K562 (cell line): Measurements from ENCODE around the gene CLCF1. TPM values are rescaled to one million over a fixed set of nuclear protein-coding genes. Genes with fewer than 3 reads are reported as not detected.

Source experiments
- ETV1 ChIP-seq: fragments of 450-650 bp; conservative IDR thresholded peaks from 2 replicates; pipeline ENCODE4 v1.6.1; 2016; ENCODE audit warnings: missing genetic modification characterization, control low read depth, low read depth, missing compliant biosample characterization
- HSF4 ChIP-seq: fragments of 250-450 bp; sonication (Bioruptor Pico); IDR thresholded peaks from 2 replicates; pipeline ENCODE4 v2.1.2; 2022; ENCODE audit warnings: mild to moderate bottlenecking, moderate library complexity, borderline replicate concordance
- ILF3 ChIP-seq: fragments of 450-650 bp; IDR thresholded peaks from 2 replicates; pipeline ENCODE4 v1.6.1; 2018; ENCODE audit warnings: antibody characterized with exemption, mild to moderate bottlenecking, moderate library complexity, borderline replicate concordance
- KDM4B ChIP-seq, 2 experiments: fragments of 450-650 bp in 1 of 2; sonication (generic) in 1 of 2; IDR thresholded peaks; 2 replicates each; pipeline ENCODE4 v1.6.1; 2016 to 2017; ENCODE audit warnings: borderline replicate concordance in 2 of 2, antibody characterized with exemption in 1 of 2, low read depth in 1 of 2, mild to moderate bottlenecking in 1 of 2
- MAFK ChIP-seq: IDR thresholded peaks from 2 replicates; pipeline ENCODE4 v1.6.1; 2011; ENCODE audit warnings: low read length, improper control_type of control experiment
- PRMT5 ChIP-seq: sonication (generic); formaldehyde crosslinking; IDR thresholded peaks from 2 replicates; pipeline ENCODE4 v1.5.0; 2020; ENCODE audit warnings: missing genetic modification reagents
- PTBP1 ChIP-seq: fragments of 200-400 bp; formaldehyde crosslinking; IDR thresholded peaks from 2 replicates; pipeline ENCODE4 v1.6.1; 2017; ENCODE audit warnings: low read depth, low read length
- RCOR1 ChIP-seq, 2 experiments: IDR thresholded peaks; 2 replicates each; pipeline ENCODE4 v1.6.1; 2012; ENCODE audit warnings: low read depth in 2 of 2, low read length in 2 of 2, borderline replicate concordance in 1 of 2, improper control_type of control experiment in 1 of 2
- SMAD1 ChIP-seq: fragments of 150-350 bp; IDR thresholded peaks from 2 replicates; pipeline ENCODE4 v1.6.1; 2014; ENCODE audit warnings: low read length, low read depth; ENCODE audit not compliant: partially characterized antibody
- SMC3 ChIP-seq: conservative IDR thresholded peaks from 2 replicates; pipeline ENCODE4 v1.6.1; 2011; ENCODE audit warnings: low read depth, low read length, improper control_type of control experiment; ENCODE audit not compliant: insufficient read depth
- TAL1 ChIP-seq: fragments of 450-650 bp; IDR thresholded peaks from 2 replicates; pipeline ENCODE4 v1.6.1; 2016; ENCODE audit warnings: mild to moderate bottlenecking
- XRCC3 ChIP-seq: fragments of 450-650 bp; IDR thresholded peaks from 2 replicates; pipeline ENCODE4 v1.6.1; 2017; ENCODE audit warnings: mild to moderate bottlenecking, moderate library complexity
- ZNF143 ChIP-seq: sonication (generic); formaldehyde crosslinking; IDR thresholded peaks from 2 replicates; pipeline ENCODE4 v1.9.0; 2022; ENCODE audit warnings: mild to moderate bottlenecking, missing genetic modification reagents
- ZNF23 ChIP-seq: fragments of 250-450 bp; sonication (Bioruptor Pico); IDR thresholded peaks from 2 replicates; pipeline ENCODE4 v1.4.0; 2020; ENCODE audit warnings: mild to moderate bottlenecking
- ZNF41 ChIP-seq: fragments of 250-450 bp; sonication (Bioruptor Pico); conservative IDR thresholded peaks from 2 replicates; pipeline ENCODE4 v1.4.0; 2020; ENCODE audit warnings: mild to moderate bottlenecking
- ZNF79 ChIP-seq: fragments of 250-450 bp; sonication (Bioruptor Pico); IDR thresholded peaks from 2 replicates; pipeline ENCODE4 v1.4.0; 2020; ENCODE audit warnings: low read depth, mild to moderate bottlenecking, moderate library complexity
- polyA plus RNA-seq, 8 experiments: library from polyadenylated mRNA; depleted of rRNA in 4 of 8; stranded (reverse) in 5 of 8; unstranded in 3 of 8; fragments of >200 nt; fragmentation: Nextera tagmentation in 2 of 8; fragmentation: Illumina TruSeq in 1 of 8; extraction: Ambion mirVana in 2 of 8; extraction: Trizol in 1 of 8; gene quantifications; 2 replicates each; pipeline versions ENCODE4 v1.2.1 to v1.2.3, GENCODE V29; 2011 to 2014; ENCODE audit warnings: inconsistent platforms in 1 of 8, missing spikeins in 1 of 8
- total RNA-seq, 7 experiments: library from RNA; depleted of rRNA in 6 of 7; stranded (reverse); fragments of >200 nt in 6 of 7; fragmentation: Illumina TruSeq in 2 of 7; extraction: Trizol in 2 of 7; gene quantifications; 2 replicates each; pipeline versions ENCODE4 v1.2.1 to v1.2.3, GENCODE V29; 2011 to 2021; ENCODE audit warnings: low replicate concordance in 1 of 7
- TF ChIP-seq, protein P1 (sequence below), 2 experiments: fragments of 450-650 bp; IDR thresholded peaks; 2 replicates each; pipeline ENCODE4 v1.6.1; 2016
- TF ChIP-seq, protein P2 (sequence below): sonication (generic); IDR thresholded peaks from 2 replicates; pipeline ENCODE4 v1.6.1; 2016
- TF ChIP-seq, protein P3 (sequence below): fragments of 250-450 bp; sonication (Bioruptor Pico); IDR thresholded peaks from 2 replicates; pipeline ENCODE4 v1.8.0; 2021; ENCODE audit warnings: borderline replicate concordance, mild to moderate bottlenecking, moderate library complexity; ENCODE audit not compliant: poor library complexity, severe bottlenecking
- TF ChIP-seq, protein P4 (sequence below), 3 experiments: IDR thresholded peaks in 2 of 3; conservative IDR thresholded peaks in 1 of 3; 2 replicates each; pipeline ENCODE4 v1.5.1; 2011 to 2012; ENCODE audit warnings: low read length in 3 of 3, mild to moderate bottlenecking in 3 of 3, control low read depth in 2 of 3, improper control_type of control experiment in 1 of 3, inconsistent platforms in 1 of 3, low read depth in 1 of 3, mixed read lengths in 1 of 3, moderate library complexity in 1 of 3; ENCODE audit not compliant: insufficient read depth in 2 of 3
- TF ChIP-seq, protein P5 (sequence below): fragments of 200-400 bp; formaldehyde crosslinking; IDR thresholded peaks from 2 replicates; pipeline ENCODE4 v1.6.1; 2017; ENCODE audit warnings: mild to moderate bottlenecking, low read depth, low read length, moderate library complexity

Gene CLCF1
- total and polyA plus RNA-seq, 9 of the 15 experiments (the other 6 are each of a cell fraction or from before 2014, with no cell fraction given): 0.49 to 5.8 (median 3.0) TPM

DNA sequence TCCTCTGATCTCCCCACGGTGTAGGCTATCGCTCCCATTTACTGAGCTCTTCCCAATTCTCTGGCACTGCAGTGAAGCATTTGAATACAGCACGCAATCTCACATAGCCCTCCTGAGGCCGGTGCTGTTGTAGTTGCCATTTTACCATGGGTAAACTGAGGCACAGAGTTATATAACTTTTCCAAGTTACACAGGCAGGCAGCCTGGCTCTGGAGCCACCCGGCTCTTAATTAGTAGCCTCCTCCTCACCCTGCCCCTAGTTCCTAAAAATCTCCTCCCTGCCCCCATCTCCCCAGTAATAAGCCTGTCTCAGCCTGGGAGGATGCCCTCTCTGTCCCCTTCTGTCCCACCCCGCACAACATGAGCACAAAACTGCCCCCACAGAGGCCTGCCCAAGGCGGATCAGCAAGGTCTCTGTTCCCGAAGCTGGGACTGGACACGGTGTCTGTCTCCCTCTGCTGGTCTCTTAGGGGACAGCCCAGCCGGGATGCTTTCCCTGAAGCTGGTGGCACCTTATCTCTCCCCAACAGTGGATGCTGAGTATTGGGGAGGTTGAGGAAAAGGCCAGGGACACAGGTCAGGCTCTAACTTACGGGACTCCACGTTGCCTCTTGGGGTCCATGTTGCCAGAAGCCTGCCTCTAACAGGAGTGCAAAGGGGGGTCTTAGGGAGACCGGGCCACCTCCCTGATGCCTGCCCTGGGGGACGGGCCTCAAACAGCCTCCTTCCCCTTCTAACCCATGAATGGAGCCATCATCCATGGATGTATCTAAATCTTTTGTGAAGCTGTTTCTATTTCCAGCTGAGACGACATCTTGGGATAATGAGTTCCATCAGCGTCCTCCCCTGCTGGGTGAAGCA is 9.1 kb upstream of the CLCF1 start (continued):
- TF ChIP-seq TAL1: no peak
- no peak for TF ChIP-seq PTBP1
- no peak for TF ChIP-seq SMAD1
- TF ChIP-seq MAFK: no peak
- no peak for TF ChIP-seq XRCC3
- TF ChIP-seq SMC3: peak; percentile 99
- TF ChIP-seq, protein P1, sequence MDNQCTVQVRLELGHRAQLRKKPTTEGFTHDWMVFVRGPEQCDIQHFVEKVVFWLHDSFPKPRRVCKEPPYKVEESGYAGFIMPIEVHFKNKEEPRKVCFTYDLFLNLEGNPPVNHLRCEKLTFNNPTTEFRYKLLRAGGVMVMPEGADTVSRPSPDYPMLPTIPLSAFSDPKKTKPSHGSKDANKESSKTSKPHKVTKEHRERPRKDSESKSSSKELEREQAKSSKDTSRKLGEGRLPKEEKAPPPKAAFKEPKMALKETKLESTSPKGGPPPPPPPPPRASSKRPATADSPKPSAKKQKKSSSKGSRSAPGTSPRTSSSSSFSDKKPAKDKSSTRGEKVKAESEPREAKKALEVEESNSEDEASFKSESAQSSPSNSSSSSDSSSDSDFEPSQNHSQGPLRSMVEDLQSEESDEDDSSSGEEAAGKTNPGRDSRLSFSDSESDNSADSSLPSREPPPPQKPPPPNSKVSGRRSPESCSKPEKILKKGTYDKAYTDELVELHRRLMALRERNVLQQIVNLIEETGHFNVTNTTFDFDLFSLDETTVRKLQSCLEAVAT (IDR thresholded peaks at IDR 0.05): no peak
- TF ChIP-seq, protein P2, sequence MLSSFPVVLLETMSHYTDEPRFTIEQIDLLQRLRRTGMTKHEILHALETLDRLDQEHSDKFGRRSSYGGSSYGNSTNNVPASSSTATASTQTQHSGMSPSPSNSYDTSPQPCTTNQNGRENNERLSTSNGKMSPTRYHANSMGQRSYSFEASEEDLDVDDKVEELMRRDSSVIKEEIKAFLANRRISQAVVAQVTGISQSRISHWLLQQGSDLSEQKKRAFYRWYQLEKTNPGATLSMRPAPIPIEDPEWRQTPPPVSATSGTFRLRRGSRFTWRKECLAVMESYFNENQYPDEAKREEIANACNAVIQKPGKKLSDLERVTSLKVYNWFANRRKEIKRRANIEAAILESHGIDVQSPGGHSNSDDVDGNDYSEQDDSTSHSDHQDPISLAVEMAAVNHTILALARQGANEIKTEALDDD: no peak
- TF ChIP-seq ZNF41 (CRISPR knock-in tag): no peak
- TF ChIP-seq ZNF143: no peak
- no peak for TF ChIP-seq ETV1 (tag)
- TF ChIP-seq, protein P3, sequence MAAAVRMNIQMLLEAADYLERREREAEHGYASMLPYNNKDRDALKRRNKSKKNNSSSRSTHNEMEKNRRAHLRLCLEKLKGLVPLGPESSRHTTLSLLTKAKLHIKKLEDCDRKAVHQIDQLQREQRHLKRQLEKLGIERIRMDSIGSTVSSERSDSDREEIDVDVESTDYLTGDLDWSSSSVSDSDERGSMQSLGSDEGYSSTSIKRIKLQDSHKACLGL (CRISPR knock-in tag): no peak
- no peak for TF ChIP-seq ZNF23 (CRISPR knock-in tag)
- no peak for TF ChIP-seq ZNF79 (CRISPR knock-in tag)
- TF ChIP-seq, protein P4, sequence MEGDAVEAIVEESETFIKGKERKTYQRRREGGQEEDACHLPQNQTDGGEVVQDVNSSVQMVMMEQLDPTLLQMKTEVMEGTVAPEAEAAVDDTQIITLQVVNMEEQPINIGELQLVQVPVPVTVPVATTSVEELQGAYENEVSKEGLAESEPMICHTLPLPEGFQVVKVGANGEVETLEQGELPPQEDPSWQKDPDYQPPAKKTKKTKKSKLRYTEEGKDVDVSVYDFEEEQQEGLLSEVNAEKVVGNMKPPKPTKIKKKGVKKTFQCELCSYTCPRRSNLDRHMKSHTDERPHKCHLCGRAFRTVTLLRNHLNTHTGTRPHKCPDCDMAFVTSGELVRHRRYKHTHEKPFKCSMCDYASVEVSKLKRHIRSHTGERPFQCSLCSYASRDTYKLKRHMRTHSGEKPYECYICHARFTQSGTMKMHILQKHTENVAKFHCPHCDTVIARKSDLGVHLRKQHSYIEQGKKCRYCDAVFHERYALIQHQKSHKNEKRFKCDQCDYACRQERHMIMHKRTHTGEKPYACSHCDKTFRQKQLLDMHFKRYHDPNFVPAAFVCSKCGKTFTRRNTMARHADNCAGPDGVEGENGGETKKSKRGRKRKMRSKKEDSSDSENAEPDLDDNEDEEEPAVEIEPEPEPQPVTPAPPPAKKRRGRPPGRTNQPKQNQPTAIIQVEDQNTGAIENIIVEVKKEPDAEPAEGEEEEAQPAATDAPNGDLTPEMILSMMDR (IDR thresholded peaks at IDR 0.05 in 2 of 3, conservative IDR thresholded peaks at IDR 0.05 in 1 of 3; ENCODE audit: insufficient read depth in 2 of 3, low read depth in 1 of 3, low read length in 3 of 3): peak; percentile 97 to 99 (median 98)
- TF ChIP-seq KDM4B (IDR thresholded peaks at IDR 0.05; ENCODE audit: borderline replicate concordance in 2 of 2, low read depth in 1 of 2): no peak; a peak in 1 of 4 replicates
- TF ChIP-seq RCOR1 (IDR thresholded peaks at IDR 0.05; ENCODE audit: borderline replicate concordance in 1 of 2, low read depth in 2 of 2, low read length in 2 of 2): peak in 1 of 2 experiments; percentile 64; a peak in 1 of 4 replicates
- TF ChIP-seq HSF4 (CRISPR knock-in tag): no peak
- no peak for TF ChIP-seq PRMT5 (CRISPR knock-in tag)
- TF ChIP-seq, protein P5, sequence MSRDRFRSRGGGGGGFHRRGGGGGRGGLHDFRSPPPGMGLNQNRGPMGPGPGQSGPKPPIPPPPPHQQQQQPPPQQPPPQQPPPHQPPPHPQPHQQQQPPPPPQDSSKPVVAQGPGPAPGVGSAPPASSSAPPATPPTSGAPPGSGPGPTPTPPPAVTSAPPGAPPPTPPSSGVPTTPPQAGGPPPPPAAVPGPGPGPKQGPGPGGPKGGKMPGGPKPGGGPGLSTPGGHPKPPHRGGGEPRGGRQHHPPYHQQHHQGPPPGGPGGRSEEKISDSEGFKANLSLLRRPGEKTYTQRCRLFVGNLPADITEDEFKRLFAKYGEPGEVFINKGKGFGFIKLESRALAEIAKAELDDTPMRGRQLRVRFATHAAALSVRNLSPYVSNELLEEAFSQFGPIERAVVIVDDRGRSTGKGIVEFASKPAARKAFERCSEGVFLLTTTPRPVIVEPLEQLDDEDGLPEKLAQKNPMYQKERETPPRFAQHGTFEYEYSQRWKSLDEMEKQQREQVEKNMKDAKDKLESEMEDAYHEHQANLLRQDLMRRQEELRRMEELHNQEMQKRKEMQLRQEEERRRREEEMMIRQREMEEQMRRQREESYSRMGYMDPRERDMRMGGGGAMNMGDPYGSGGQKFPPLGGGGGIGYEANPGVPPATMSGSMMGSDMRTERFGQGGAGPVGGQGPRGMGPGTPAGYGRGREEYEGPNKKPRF: no peak
- TF ChIP-seq ILF3: no peak
